Amniotic epithelial cell (primary cell): ENCODE measurements around the gene CROCC.
"Not testable (repeated sequence)": the region's sequence is repeated elsewhere in the genome, so short reads cannot be mapped to it uniquely, and the experiment has no call there.

ENCODE experiments used
- DNase-seq: peaks from one replicate; pipeline ENCODE4 v3.0.0-alpha.2; 2010; ENCODE audit warnings: low read depth

CROCC gene

DNA sequence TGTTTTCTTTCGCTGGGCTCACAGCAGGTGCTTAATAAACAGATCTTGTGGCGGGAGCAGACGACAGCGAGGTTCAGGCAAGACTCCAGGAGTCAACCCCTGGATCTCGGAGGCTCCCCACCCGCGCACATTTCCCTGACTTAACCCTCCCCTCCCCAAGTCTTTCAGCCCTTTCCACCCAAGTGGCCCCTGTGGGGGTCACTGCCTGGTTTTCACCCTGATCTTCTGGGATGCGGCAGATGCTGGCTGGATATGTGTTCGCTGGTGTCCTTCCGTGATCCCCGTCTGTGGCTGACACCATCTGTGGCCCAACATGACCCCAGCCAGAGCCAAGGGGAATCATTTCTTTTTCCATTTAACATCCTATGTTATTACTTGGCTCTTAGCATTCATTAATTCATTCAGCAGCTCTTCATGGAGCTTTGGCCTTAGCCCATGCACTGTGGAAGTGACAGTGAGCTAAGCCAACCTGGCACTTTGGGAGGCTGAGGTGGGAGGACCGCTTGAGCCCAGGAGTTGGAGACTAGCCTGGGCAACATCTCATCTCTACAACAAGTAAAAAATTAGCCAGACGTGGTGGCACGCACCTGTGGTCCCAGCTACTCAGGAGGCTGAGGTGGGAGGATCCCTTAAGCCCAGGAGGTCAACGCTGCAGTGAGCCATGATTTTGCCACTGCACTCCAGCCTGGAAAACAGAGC lies 6.7 kb upstream of the CROCC start:
- not testable (repeated sequence) for DNase-seq

GRCh38 chr1:16915627-16915973 lies 6.1 kb upstream of the CROCC start:
- DNase-seq: no peak

- DNase-seq: not testable (repeated sequence)
These were observed 5.5 kb upstream of the CROCC start for GRCh38 chr1:16916036-16916880.

DNA sequence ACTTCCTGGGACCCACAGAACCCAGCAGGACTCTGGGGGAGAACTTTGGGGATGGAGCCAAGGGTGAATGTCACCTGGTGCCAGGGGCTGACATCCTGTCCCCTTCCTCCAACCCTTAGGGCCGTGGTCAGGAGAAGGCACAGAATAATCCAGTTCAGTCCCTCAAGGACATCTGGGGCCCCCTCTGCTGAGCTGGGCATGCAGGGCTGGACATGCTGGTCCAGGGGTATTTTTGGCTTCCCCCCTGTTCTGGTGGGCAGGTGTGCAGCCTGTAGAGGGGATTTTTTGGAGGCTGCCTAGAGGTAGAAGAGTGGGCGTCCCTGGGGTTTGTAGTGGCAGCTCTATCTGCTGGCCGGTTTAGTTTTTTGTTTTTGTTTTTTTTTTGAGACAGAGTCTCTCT lies 3.4 kb upstream of the CROCC start:
- no peak for DNase-seq

GRCh38 chr1:16918936-16919665 lies 2.6 kb upstream of the CROCC start:
- not testable (repeated sequence) for DNase-seq

DNA sequence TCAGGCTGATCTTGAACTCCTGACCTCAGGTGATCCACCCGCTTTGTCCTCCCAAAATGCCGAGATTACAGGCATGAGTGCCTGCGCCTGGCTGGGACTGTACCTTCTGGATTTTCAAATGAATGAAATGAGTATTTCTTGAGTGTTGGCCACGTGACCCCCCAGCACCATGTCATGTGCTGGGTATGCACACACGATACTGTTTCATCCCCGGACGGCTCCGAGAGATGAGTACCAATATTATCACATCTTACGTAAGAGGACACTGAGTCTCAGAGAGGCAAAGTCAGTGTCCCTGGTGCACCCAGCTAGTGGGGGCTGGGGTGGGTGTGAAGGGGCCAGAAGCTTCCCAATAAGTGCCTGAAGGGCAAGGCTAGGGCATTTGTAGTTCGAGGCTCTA lies 780 bp upstream of the CROCC start:
- DNase-seq: no peak

DNA sequence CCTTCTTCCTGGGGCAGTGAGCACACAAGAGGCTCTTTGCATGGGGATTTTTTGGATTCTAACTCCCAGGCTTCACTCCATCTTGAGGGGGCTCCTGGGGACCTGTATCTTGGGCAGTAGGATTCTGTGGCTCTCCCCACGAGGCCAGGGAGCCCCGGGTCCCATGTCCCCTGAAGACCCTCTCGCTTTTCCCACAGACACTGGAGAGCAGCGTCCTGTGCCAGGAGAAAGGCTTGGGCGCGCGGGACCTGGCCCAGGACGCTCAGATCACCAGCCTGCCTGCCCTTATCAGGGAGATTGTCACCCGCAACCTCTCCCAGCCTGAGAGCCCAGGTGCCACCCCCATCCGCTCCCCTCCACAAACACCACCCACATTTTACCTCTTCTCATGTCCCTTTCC lies 735 bp downstream of the CROCC start:
- DNase-seq: no peak

- DNase-seq: no peak
These were observed 1.2 kb downstream of the CROCC start for GRCh38 chr1:16922885-16923431.

GRCh38 chr1:16924216-16924918 lies 2.6 kb downstream of the CROCC start:
- no peak for DNase-seq

GRCh38 chr1:16924919-16925477 lies 3.3 kb downstream of the CROCC start:
- DNase-seq: no peak

DNA sequence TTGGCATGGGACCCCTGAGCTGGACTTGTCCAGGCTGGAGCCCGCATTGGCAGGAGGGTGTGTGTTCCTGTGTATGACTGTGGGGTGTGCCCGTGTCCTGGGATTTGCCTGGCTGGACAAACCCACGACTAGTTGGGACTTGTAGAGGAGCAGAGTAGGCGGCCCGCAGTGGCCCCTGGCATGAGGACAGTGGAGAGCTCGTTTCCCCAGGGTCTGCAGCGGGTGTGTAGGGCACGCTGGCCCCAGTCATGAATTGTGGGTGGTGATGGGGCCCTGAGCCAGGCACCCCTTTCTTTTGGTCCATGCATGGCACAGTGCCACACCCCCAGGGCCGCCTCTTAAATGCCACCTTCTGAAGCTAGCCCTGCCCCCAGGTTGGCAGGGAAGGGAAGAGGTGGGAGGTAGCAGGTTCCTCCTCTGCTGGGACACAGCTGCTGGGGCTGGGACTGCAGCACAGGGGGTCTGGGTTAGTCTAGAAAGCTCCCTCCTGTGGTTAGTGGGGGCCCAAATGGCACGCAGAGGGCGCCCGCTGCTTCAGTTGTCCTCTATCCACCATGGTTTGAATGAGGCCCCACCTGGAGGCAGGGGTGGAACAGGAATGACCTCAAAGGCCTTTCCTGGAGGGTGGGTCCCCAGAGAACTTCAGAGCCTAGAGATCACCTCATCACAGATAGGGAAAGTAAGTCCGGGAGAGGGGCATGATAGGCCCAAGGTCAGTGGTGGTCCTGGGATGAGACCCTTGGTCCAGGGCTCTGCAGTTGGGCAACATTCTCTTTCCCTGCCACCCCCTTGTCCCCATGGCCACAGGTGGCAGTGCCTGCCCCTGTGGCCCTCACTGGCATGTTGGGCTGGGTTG lies 4.1 kb downstream of the CROCC start:
- no peak for DNase-seq

- DNase-seq: no peak
These were observed 4.9 kb downstream of the CROCC start for GRCh38 chr1:16926491-16927073.

- no peak for DNase-seq
These were observed 5.5 kb downstream of the CROCC start for GRCh38 chr1:16927256-16927655.

DNA sequence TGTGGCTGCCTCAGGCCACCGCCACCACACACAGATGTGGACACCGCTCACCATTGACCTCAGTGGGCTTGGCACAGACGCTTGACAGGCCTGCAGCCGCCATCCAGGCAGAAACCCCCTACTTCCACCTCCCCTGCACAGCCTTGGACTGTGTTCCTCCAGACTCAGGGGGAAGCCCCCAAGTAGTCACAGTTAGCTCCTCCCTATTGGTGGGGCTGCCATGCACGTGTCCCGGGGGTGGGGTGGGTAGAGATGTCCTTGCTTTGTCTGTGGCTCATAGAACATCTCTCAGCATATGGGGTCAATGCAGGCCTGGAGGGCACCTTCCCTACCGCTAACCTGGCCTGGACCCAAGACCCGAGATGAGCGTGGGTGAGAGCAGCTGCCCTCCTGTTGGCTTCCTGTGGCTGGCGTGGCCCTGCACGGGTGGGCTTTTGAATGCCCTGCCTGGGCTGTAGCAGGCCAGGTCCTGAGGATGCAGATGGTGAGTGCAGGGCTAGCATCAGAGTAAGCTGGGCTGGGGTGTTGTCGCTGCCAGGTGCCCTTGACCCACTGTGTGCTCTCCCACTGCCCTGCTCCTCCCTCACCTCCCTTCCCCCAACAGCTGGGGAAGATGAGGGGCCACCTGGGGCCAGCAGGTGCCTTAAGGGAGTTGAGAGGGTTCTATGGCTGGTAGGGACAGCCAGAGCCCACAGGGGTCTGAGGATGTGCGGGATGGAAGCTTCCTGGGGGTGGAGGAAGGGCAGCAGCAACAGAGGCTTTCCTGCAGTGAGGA lies 6.2 kb downstream of the CROCC start:
- no peak for DNase-seq

DNA sequence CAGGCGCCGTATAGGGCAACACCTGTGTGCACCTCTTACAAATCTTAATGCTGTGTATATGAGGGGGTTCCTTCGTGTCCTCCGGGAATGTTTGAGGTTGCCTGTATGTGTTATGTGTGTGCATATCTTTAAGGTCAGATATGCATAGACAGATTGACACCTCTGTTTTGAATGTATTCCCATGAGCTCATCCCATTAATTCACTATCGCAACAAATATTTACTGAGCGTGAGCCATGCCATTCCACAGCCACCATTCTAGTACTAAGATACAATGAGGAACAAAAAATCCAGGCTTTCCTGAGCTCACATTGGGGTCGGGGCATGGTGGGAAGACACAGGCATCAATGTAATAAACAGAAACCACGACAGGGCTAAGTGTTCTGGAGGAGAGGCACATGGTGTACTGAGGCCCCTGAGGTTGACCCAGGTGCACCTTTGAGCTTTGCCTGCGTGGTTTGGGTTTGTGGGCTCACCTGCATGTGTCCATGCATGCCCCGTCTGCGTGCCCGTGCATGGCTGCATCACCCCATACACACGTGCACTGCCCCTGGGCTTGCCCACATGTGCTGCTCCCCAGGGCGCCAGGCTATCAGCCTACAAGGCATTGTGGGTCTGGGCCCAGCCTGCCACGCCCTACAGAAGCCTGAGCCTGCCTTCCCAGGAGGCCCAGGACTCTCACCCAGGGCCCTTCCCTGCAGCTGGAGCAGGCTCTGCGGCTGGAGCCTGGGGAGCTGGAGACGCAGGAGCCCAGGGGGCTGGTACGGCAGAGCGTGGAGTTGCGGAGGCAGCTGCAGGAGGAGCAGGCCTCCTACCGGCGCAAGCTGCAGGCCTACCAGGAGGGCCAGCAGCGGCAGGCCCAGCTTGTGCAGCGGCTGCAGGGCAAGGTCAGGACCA lies 7.7 kb downstream of the CROCC start:
- not testable (repeated sequence) for DNase-seq

DNA sequence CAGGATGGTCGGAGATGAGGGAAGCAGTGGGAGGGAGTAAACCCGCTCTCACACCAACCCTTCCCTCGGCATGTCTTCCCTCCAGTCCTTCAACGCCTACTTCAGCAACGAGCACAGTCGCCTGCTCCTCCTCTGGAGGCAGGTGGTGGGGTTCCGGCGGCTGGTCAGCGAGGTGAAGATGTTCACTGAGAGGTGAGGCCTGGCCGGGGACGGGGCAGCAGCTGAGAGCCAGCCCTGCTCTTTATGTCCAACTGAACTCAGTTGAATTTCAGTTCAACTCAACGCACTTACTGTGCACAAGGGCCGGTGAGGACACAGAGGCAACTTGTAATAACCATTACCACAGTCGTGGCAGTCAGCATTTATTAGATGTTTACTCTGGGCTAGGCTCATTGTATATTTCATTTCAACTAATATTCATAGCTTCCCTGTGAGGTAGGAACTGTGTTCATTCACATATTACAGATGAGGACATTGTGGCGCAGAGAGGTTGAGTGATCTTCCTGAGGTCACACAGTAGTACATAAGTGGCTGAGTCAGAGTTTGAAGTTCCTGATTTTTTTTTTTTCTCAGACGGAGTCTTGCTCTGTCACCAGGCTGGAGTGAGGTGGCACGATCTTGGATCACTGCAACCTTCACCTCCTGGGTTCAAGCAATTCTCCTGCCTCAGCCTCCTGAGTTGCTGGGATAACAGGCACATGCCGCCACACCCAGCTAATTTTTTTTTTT lies 9.6 kb downstream of the CROCC start:
- not testable (repeated sequence) for DNase-seq

- not testable (repeated sequence) for DNase-seq
These were observed 12.2 kb downstream of the CROCC start for GRCh38 chr1:16933945-16934344.

GRCh38 chr1:16936580-16936979 lies 14.8 kb downstream of the CROCC start:
- not testable (repeated sequence) for DNase-seq
